GM12878 (cell line): ENCODE results near the gene CHCHD1. TPM values are rescaled to one million over a fixed set of nuclear protein-coding genes. Genes with fewer than 3 reads are reported as not detected.

Source experiments
- BCL11A ChIP-seq: IDR thresholded peaks from 2 replicates; pipeline ENCODE4 v1.6.1; 2011; ENCODE audit warnings: low read depth, low read length
- BRCA1 ChIP-seq: IDR thresholded peaks from 2 replicates; pipeline ENCODE4 v1.6.1; 2011; ENCODE audit warnings: low read depth, low read length, improper control_type of control experiment
- CBFB ChIP-seq: IDR thresholded peaks from 2 replicates; pipeline ENCODE4 v1.6.1; 2016; ENCODE audit warnings: antibody characterized with exemption, low read depth
- CBX5 ChIP-seq: sonication (generic); IDR thresholded peaks from 2 replicates; pipeline ENCODE4 v1.6.1; 2016; ENCODE audit warnings: low read depth, moderate library complexity, mild to moderate bottlenecking, inconsistent platforms
- CHD1 ChIP-seq: IDR thresholded peaks from 2 replicates; pipeline ENCODE4 v1.6.1; 2012; ENCODE audit warnings: low read depth, low read length, improper control_type of control experiment
- EED ChIP-seq: sonication (generic); IDR thresholded peaks from 2 replicates; pipeline ENCODE4 v1.6.1; 2016; ENCODE audit warnings: antibody characterized with exemption, low read depth
- GABPA ChIP-seq: IDR thresholded peaks from 2 replicates; pipeline ENCODE4 v1.6.1; 2014; ENCODE audit warnings: antibody characterized with exemption, low read depth, mild to moderate bottlenecking, inconsistent platforms
- KDM1A ChIP-seq: fragments of 200-600 bp; sonication (generic); IDR thresholded peaks from 2 replicates; pipeline ENCODE4 v1.6.1; 2016; ENCODE audit warnings: borderline replicate concordance
- KLF5 ChIP-seq: fragments of 450-650 bp; IDR thresholded peaks from 2 replicates; pipeline ENCODE4 v1.6.1; 2014; ENCODE audit warnings: mild to moderate bottlenecking; ENCODE audit not compliant: partially characterized antibody
- LARP7 ChIP-seq: fragments of 450-650 bp; IDR thresholded peaks from 2 replicates; pipeline ENCODE4 v1.6.1; 2017; ENCODE audit warnings: mild to moderate bottlenecking
- NFIC ChIP-seq: IDR thresholded peaks from 2 replicates; pipeline ENCODE4 v1.6.1; 2012; ENCODE audit warnings: low read depth, mild to moderate bottlenecking, inconsistent platforms, low read length, moderate library complexity
- RB1 ChIP-seq: fragments of 450-650 bp; formaldehyde crosslinking; IDR thresholded peaks from 2 replicates; pipeline ENCODE4 v1.6.1; 2017; ENCODE audit warnings: mild to moderate bottlenecking, borderline replicate concordance
- RCOR1 ChIP-seq: conservative IDR thresholded peaks from 2 replicates; pipeline ENCODE4 v1.6.1; 2012; ENCODE audit warnings: low read depth, low read length, improper control_type of control experiment
- TBL1XR1 ChIP-seq: IDR thresholded peaks from 2 replicates; pipeline ENCODE4 v1.6.1; 2012; ENCODE audit warnings: low read depth, low read length, improper control_type of control experiment
- YBX1 ChIP-seq: fragments of 450-650 bp; IDR thresholded peaks from 2 replicates; pipeline ENCODE4 v1.6.1; 2016; ENCODE audit warnings: antibody characterized with exemption
- ZSCAN29 ChIP-seq: fragments of 450-650 bp; IDR thresholded peaks from 2 replicates; pipeline ENCODE4 v1.6.1; 2017; ENCODE audit warnings: mild to moderate bottlenecking, moderate library complexity
- polyA plus RNA-seq, 11 experiments: library from polyadenylated mRNA; depleted of rRNA in 4 of 11; unstranded in 6 of 11; stranded (reverse) in 5 of 11; fragments of >200 nt; fragmentation: Nextera tagmentation in 4 of 11; fragmentation: Illumina TruSeq in 1 of 11; extraction: Ambion mirVana in 4 of 11; extraction: Trizol in 1 of 11; gene quantifications; 1 replicate in 1 of 11; 2 replicates in 10 of 11; pipeline versions ENCODE4 v1.2.1 to v1.2.3, GENCODE V29; 2011 to 2016; ENCODE audit warnings: inconsistent platforms in 2 of 11, missing spikeins in 2 of 11, low read depth in 1 of 11
- total RNA-seq, 4 experiments: library from RNA; depleted of rRNA in 3 of 4; stranded (reverse); fragments of >200 nt in 3 of 4; fragmentation: Illumina TruSeq in 1 of 4; extraction: Trizol in 1 of 4; gene quantifications; 2 replicates each; pipeline versions ENCODE4 v1.2.1 to v1.2.3, GENCODE V29; 2013 to 2021
- TF ChIP-seq, protein P1 (sequence below): fragments of 450-650 bp; IDR thresholded peaks from 2 replicates; pipeline ENCODE4 v1.6.1; 2017; ENCODE audit warnings: mild to moderate bottlenecking, moderate library complexity
- TF ChIP-seq, protein P2 (sequence below): IDR thresholded peaks from 2 replicates; pipeline ENCODE4 v1.6.1; 2012; ENCODE audit warnings: low read length, inconsistent platforms
- TF ChIP-seq, protein P3 (sequence below): fragments of 450-650 bp; IDR thresholded peaks from 2 replicates; pipeline ENCODE4 v1.6.1; 2018; ENCODE audit warnings: mild to moderate bottlenecking, low read depth, moderate library complexity; ENCODE audit not compliant: partially characterized antibody
- TF ChIP-seq, protein P4 (sequence below): IDR thresholded peaks from 2 replicates; pipeline ENCODE4 v1.6.1; 2012; ENCODE audit warnings: mild to moderate bottlenecking, low read depth, low read length

Gene CHCHD1
- total and polyA plus RNA-seq, 10 of the 15 experiments (the other 5 are each of a cell fraction or from before 2014, with no cell fraction given), result 35.0 to 132 (median 70.0) TPM

DNA sequence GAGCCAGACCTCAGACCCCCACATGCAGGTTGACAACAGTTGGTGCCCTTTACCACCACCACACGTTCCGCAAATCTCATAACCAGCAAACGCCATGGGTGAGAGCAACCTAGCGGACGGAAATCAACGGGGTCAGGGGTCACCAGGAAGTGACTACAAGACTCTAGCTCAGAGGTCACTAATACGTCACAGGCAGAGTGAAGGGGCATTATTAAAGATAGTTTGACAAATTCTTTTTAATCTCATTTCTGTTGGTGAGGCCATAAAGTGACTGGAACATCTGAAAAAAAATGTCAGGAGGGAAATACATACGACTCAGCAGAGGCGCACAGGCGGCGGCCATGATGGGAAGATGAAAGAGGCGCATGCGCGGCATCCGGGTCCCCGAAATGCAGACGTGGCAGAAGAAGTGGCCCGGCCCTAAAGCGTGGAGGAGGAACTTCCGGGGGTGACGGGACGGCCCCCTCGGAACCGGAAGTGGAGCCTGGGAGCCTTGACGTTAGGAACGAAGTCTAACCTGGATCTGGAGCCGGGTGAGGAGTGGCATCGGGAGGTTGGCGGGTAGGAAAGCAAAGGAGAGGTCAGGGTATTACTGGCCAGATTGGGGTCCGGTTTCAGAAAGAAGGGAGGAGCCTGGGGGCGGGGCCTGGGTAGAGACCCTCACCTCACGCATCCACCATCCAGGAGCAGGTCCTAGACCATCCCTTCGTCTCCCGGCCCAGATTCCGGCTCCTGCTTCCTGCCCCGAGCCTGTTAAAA, 37.8 kb upstream of the CHCHD1 start, which contains the start of gene SEC24C (continued):
- TF ChIP-seq TBL1XR1, result no peak
- no peak for TF ChIP-seq KDM1A
- no peak for TF ChIP-seq BCL11A
- TF ChIP-seq, protein P1, sequence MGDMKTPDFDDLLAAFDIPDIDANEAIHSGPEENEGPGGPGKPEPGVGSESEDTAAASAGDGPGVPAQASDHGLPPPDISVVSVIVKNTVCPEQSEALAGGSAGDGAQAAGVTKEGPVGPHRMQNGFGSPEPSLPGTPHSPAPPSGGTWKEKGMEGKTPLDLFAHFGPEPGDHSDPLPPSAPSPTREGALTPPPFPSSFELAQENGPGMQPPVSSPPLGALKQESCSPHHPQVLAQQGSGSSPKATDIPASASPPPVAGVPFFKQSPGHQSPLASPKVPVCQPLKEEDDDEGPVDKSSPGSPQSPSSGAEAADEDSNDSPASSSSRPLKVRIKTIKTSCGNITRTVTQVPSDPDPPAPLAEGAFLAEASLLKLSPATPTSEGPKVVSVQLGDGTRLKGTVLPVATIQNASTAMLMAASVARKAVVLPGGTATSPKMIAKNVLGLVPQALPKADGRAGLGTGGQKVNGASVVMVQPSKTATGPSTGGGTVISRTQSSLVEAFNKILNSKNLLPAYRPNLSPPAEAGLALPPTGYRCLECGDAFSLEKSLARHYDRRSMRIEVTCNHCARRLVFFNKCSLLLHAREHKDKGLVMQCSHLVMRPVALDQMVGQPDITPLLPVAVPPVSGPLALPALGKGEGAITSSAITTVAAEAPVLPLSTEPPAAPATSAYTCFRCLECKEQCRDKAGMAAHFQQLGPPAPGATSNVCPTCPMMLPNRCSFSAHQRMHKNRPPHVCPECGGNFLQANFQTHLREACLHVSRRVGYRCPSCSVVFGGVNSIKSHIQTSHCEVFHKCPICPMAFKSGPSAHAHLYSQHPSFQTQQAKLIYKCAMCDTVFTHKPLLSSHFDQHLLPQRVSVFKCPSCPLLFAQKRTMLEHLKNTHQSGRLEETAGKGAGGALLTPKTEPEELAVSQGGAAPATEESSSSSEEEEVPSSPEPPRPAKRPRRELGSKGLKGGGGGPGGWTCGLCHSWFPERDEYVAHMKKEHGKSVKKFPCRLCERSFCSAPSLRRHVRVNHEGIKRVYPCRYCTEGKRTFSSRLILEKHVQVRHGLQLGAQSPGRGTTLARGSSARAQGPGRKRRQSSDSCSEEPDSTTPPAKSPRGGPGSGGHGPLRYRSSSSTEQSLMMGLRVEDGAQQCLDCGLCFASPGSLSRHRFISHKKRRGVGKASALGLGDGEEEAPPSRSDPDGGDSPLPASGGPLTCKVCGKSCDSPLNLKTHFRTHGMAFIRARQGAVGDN, result peak; percentile 98
- no peak for TF ChIP-seq BRCA1
- TF ChIP-seq, protein P2, sequence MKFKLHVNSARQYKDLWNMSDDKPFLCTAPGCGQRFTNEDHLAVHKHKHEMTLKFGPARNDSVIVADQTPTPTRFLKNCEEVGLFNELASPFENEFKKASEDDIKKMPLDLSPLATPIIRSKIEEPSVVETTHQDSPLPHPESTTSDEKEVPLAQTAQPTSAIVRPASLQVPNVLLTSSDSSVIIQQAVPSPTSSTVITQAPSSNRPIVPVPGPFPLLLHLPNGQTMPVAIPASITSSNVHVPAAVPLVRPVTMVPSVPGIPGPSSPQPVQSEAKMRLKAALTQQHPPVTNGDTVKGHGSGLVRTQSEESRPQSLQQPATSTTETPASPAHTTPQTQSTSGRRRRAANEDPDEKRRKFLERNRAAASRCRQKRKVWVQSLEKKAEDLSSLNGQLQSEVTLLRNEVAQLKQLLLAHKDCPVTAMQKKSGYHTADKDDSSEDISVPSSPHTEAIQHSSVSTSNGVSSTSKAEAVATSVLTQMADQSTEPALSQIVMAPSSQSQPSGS, result no peak; the same call in none of the 2 replicates
- peak; percentile 52 for TF ChIP-seq KLF5
- TF ChIP-seq, protein P3, sequence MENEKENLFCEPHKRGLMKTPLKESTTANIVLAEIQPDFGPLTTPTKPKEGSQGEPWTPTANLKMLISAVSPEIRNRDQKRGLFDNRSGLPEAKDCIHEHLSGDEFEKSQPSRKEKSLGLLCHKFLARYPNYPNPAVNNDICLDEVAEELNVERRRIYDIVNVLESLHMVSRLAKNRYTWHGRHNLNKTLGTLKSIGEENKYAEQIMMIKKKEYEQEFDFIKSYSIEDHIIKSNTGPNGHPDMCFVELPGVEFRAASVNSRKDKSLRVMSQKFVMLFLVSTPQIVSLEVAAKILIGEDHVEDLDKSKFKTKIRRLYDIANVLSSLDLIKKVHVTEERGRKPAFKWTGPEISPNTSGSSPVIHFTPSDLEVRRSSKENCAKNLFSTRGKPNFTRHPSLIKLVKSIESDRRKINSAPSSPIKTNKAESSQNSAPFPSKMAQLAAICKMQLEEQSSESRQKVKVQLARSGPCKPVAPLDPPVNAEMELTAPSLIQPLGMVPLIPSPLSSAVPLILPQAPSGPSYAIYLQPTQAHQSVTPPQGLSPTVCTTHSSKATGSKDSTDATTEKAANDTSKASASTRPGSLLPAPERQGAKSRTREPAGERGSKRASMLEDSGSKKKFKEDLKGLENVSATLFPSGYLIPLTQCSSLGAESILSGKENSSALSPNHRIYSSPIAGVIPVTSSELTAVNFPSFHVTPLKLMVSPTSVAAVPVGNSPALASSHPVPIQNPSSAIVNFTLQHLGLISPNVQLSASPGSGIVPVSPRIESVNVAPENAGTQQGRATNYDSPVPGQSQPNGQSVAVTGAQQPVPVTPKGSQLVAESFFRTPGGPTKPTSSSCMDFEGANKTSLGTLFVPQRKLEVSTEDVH, result peak; percentile 81
- TF ChIP-seq ZSCAN29, result no peak
- TF ChIP-seq NFIC, result no peak; the same call in 1 of the 2 replicates
- TF ChIP-seq RCOR1, result no peak
- TF ChIP-seq EED, result peak; percentile 68
- TF ChIP-seq GABPA, result peak; percentile 91
- TF ChIP-seq YBX1, result no peak
- no peak for TF ChIP-seq CBX5
- TF ChIP-seq, protein P4, sequence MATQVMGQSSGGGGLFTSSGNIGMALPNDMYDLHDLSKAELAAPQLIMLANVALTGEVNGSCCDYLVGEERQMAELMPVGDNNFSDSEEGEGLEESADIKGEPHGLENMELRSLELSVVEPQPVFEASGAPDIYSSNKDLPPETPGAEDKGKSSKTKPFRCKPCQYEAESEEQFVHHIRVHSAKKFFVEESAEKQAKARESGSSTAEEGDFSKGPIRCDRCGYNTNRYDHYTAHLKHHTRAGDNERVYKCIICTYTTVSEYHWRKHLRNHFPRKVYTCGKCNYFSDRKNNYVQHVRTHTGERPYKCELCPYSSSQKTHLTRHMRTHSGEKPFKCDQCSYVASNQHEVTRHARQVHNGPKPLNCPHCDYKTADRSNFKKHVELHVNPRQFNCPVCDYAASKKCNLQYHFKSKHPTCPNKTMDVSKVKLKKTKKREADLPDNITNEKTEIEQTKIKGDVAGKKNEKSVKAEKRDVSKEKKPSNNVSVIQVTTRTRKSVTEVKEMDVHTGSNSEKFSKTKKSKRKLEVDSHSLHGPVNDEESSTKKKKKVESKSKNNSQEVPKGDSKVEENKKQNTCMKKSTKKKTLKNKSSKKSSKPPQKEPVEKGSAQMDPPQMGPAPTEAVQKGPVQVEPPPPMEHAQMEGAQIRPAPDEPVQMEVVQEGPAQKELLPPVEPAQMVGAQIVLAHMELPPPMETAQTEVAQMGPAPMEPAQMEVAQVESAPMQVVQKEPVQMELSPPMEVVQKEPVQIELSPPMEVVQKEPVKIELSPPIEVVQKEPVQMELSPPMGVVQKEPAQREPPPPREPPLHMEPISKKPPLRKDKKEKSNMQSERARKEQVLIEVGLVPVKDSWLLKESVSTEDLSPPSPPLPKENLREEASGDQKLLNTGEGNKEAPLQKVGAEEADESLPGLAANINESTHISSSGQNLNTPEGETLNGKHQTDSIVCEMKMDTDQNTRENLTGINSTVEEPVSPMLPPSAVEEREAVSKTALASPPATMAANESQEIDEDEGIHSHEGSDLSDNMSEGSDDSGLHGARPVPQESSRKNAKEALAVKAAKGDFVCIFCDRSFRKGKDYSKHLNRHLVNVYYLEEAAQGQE, result peak; percentile 30; the same call in 1 of the 2 replicates
- TF ChIP-seq CBFB, result no peak; the same call in 1 of the 2 replicates
- TF ChIP-seq RB1, result peak; percentile 31; the same call in 1 of the 2 replicates
- peak; percentile 17; the same call in 1 of the 2 replicates for TF ChIP-seq LARP7
- TF ChIP-seq CHD1, result no peak
